HepG2 (cell line): ENCODE results near the gene NEURL2. TPM values are rescaled to one million over a fixed set of nuclear protein-coding genes. Genes with fewer than 3 reads are reported as not detected.

Experiments used
- ATF7-NPFF ChIP-seq: sonication (generic); formaldehyde crosslinking; IDR thresholded peaks from 2 replicates; pipeline ENCODE4 v1.8.1; 2023; ENCODE audit warnings: mild to moderate bottlenecking, low read depth, missing genetic modification reagents, moderate library complexity
- BHLHE40 ChIP-seq: IDR thresholded peaks from 2 replicates; pipeline ENCODE4 v1.6.1; 2011; ENCODE audit warnings: low read length, improper control_type of control experiment
- CHD2 ChIP-seq: IDR thresholded peaks from 2 replicates; pipeline ENCODE4 v1.6.1; 2011; ENCODE audit warnings: low read depth, low read length, improper control_type of control experiment
- FIP1L1 ChIP-seq: fragments of 200-400 bp; formaldehyde crosslinking; IDR thresholded peaks from 2 replicates; pipeline ENCODE4 v1.6.1; 2018; ENCODE audit warnings: low read depth, mild to moderate bottlenecking, low read length, moderate library complexity, borderline replicate concordance; ENCODE audit not compliant: insufficient read depth
- FOXC1 ChIP-seq: sonication (generic); formaldehyde crosslinking; IDR thresholded peaks from 2 replicates; pipeline ENCODE4 v1.8.0; 2022; ENCODE audit warnings: mild to moderate bottlenecking, missing genetic modification reagents, borderline replicate concordance
- FOXO4 ChIP-seq: sonication (generic); formaldehyde crosslinking; conservative IDR thresholded peaks from 2 replicates; pipeline ENCODE4 v1.8.1; 2023; ENCODE audit warnings: missing genetic modification reagents
- KDM1A ChIP-seq: IDR thresholded peaks from 2 replicates; pipeline ENCODE4 v1.6.1; 2016; ENCODE audit warnings: missing compliant biosample characterization
- REST ChIP-seq, 2 experiments: IDR thresholded peaks; 2 replicates each; pipeline ENCODE4 v1.6.1; 2011 to 2012; ENCODE audit warnings: low read length in 2 of 2, borderline replicate concordance in 1 of 2, low read depth in 1 of 2, mild to moderate bottlenecking in 1 of 2, moderate library complexity in 1 of 2
- TARDBP ChIP-seq: sonication (generic); formaldehyde crosslinking; IDR thresholded peaks from 2 replicates; pipeline ENCODE4 v1.8.0; 2022; ENCODE audit warnings: mild to moderate bottlenecking, missing genetic modification reagents
- TEF ChIP-seq: sonication (generic); formaldehyde crosslinking; IDR thresholded peaks from 2 replicates; pipeline ENCODE4 v1.5.0; 2020; ENCODE audit warnings: missing genetic modification reagents
- ZBTB34 ChIP-seq: sonication (generic); formaldehyde crosslinking; IDR thresholded peaks from 2 replicates; pipeline ENCODE4 v1.8.0; 2022; ENCODE audit warnings: mild to moderate bottlenecking, missing genetic modification reagents
- ZNF263 ChIP-seq: sonication (generic); formaldehyde crosslinking; IDR thresholded peaks from 2 replicates; pipeline ENCODE4 v1.4.0; 2020; ENCODE audit warnings: missing genetic modification reagents
- ZNF501 ChIP-seq: sonication (generic); formaldehyde crosslinking; IDR thresholded peaks from 2 replicates; pipeline ENCODE4 v1.5.1; 2020; ENCODE audit warnings: mild to moderate bottlenecking, moderate library complexity, missing genetic modification reagents
- polyA plus RNA-seq, 8 experiments: library from polyadenylated mRNA; depleted of rRNA in 3 of 8; stranded (reverse) in 7 of 8; unstranded in 1 of 8; fragments of >200 nt; fragmentation: Illumina TruSeq in 4 of 8; extraction: Trizol in 4 of 8; gene quantifications; 2 replicates each; pipeline versions ENCODE4 v1.2.1 to v1.2.3, GENCODE V29; 2011 to 2016; ENCODE audit warnings: low read depth in 4 of 8, missing spikeins in 1 of 8, mixed read lengths in 1 of 8; ENCODE audit not compliant: insufficient read depth in 1 of 8
- total RNA-seq, 5 experiments: library from RNA; depleted of rRNA; stranded (reverse); fragments of >200 nt; fragmentation: Illumina TruSeq; extraction: Trizol; gene quantifications; 2 replicates each; pipeline ENCODE4 v1.2.3, GENCODE V29; 2016; ENCODE audit warnings: low read depth in 1 of 5

Gene NEURL2
- total and polyA plus RNA-seq, 2 of the 13 experiments (the other 11 are each of a cell fraction or from before 2014, with no cell fraction given) = 7.2 to 9.7 TPM

- TF ChIP-seq ZBTB34 (CRISPR knock-in tag) = no peak
- no peak for TF ChIP-seq FIP1L1
- peak; percentile 4; the same call in 1 of the 2 replicates for TF ChIP-seq KDM1A
- TF ChIP-seq FOXO4 (CRISPR knock-in tag) = no peak
- no peak for TF ChIP-seq REST (IDR thresholded peaks at IDR 0.05; ENCODE audit: borderline replicate concordance in 1 of 2, low read depth in 1 of 2, low read length in 2 of 2)
- TF ChIP-seq TEF = no peak
- no peak for TF ChIP-seq BHLHE40
- no peak; the same call in 1 of the 2 replicates for TF ChIP-seq TARDBP (CRISPR knock-in tag)
- TF ChIP-seq ZNF263 (CRISPR knock-in tag) = no peak
- TF ChIP-seq ZNF501 (CRISPR knock-in tag) = peak; percentile 85; the same call in 1 of the 2 replicates
- TF ChIP-seq FOXC1 (CRISPR knock-in tag) = no peak
- TF ChIP-seq CHD2 = no peak
- peak; percentile 87; the same call in 1 of the 2 replicates for TF ChIP-seq ATF7-NPFF (CRISPR knock-in tag)
Measured at GRCh38 chr20:45934046-45934585, 43.1 kb upstream of the NEURL2 start (continued).
